Fibroblast of the conjunctiva (primary cell): ENCODE results near the gene SMR3A.

Experiments
- DNase-seq: peaks from one replicate; pipeline ENCODE4 v3.0.0-alpha.2; 2010; ENCODE audit warnings: low read depth

The SMR3A gene

GRCh38 chr4:70360460-70360859, at the start of gene SMR3A:
Gene SMR3A (plus strand): TSS chr4:70360760. CDS start chr4:70362116, 1,356 bp downstream.
- DNase-seq, result no peak

GRCh38 chr4:70313736-70314135, 46.8 kb upstream of the SMR3A start:
- DNase-seq, result no peak

GRCh38 chr4:70315928-70316327, 44.6 kb upstream of the SMR3A start:
- no peak for DNase-seq

- DNase-seq, result no peak
Measured at GRCh38 chr4:70326052-70326451, 34.5 kb upstream of the SMR3A start.

GRCh38 chr4:70334681-70335080, 25.9 kb upstream of the SMR3A start, which contains the start of gene CABS1:
Gene CABS1 (plus strand): TSS chr4:70334981. CDS start chr4:70335040, 59 bp downstream.
- DNase-seq, result no peak

GRCh38 chr4:70336043-70336442, 24.5 kb upstream of the SMR3A start:
- DNase-seq, result no peak

- no peak for DNase-seq
Measured at GRCh38 chr4:70337886-70338420, 22.6 kb upstream of the SMR3A start.

GRCh38 chr4:70356185-70356584, 4.4 kb upstream of the SMR3A start:
- DNase-seq, result no peak

- no peak for DNase-seq
Measured at GRCh38 chr4:70359115-70359661, 1.4 kb upstream of the SMR3A start.

GRCh38 chr4:70364002-70364401, 3.4 kb downstream of the SMR3A start:
- no peak for DNase-seq

GRCh38 chr4:70365479-70365878, 4.9 kb downstream of the SMR3A start:
- DNase-seq, result no peak

GRCh38 chr4:70367813-70368212, 7.3 kb downstream of the SMR3A start:
- DNase-seq, result no peak

GRCh38 chr4:70371987-70372386, 11.4 kb downstream of the SMR3A start:
- DNase-seq, result no peak

GRCh38 chr4:70372760-70373159, 12.2 kb downstream of the SMR3A start:
- no peak for DNase-seq

- DNase-seq, result no peak
Measured at GRCh38 chr4:70380578-70380977, 20.0 kb downstream of the SMR3A start.

- DNase-seq, result no peak
Measured at GRCh38 chr4:70382691-70383181, 22.2 kb downstream of the SMR3A start, which contains the start of gene SMR3B. Gene SMR3B (plus strand): TSS chr4:70383131. CDS start chr4:70384511, 1,380 bp downstream.

- no peak for DNase-seq
Measured at GRCh38 chr4:70392057-70392776, 31.7 kb downstream of the SMR3A start.

- no peak for DNase-seq
Measured at GRCh38 chr4:70397580-70397979, 37.0 kb downstream of the SMR3A start, which contains the start of gene OPRPN. Gene OPRPN (plus strand): TSS chr4:70397940. CDS start chr4:70399286, 1,346 bp downstream.

- no peak for DNase-seq
Measured at GRCh38 chr4:70399319-70399718, 38.8 kb downstream of the SMR3A start.

GRCh38 chr4:70402762-70403161, 42.2 kb downstream of the SMR3A start:
- no peak for DNase-seq

GRCh38 chr4:70405765-70406164, 45.2 kb downstream of the SMR3A start:
- DNase-seq, result no peak
